ENCODE results near the gene PRDX1.

DNA sequence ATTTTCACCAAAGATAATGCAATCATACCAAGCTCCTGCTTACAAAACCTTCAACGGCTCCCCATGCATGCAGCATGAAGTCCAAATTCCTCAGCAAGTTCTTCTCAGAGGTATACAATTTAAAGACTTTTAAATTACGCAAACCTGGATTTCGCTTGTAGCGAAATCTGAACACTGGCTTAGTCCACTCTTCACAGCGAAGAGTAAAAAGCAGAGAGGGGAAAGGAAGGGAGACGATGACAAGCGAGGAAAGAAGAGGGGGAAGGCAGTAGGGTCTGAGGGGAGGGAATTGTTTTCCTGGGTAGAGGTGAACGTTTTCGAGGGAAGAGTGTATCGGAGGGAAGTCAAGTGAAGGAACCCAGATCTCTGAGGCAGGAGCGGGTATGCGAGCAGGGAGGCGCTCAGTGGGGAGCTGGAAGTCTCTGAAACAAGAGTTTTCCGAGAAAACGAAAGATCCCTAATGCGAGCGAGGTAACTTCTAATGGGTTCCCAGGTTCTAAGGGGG is 31.5 kb downstream of the PRDX1 start:
- TF ChIP-seq, protein P1, sequence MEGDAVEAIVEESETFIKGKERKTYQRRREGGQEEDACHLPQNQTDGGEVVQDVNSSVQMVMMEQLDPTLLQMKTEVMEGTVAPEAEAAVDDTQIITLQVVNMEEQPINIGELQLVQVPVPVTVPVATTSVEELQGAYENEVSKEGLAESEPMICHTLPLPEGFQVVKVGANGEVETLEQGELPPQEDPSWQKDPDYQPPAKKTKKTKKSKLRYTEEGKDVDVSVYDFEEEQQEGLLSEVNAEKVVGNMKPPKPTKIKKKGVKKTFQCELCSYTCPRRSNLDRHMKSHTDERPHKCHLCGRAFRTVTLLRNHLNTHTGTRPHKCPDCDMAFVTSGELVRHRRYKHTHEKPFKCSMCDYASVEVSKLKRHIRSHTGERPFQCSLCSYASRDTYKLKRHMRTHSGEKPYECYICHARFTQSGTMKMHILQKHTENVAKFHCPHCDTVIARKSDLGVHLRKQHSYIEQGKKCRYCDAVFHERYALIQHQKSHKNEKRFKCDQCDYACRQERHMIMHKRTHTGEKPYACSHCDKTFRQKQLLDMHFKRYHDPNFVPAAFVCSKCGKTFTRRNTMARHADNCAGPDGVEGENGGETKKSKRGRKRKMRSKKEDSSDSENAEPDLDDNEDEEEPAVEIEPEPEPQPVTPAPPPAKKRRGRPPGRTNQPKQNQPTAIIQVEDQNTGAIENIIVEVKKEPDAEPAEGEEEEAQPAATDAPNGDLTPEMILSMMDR (IDR thresholded peaks at IDR 0.05), result no peak
- peak in 1 of 2 donors; percentile 21 for TF ChIP-seq POLR2A (IDR thresholded peaks at IDR 0.05)
